Hematopoietic multipotent progenitor cell (in vitro differentiated cells): ENCODE results near the gene NKAPL. TPM values are rescaled to one million over a fixed set of nuclear protein-coding genes. Genes with fewer than 3 reads are reported as not detected.

ENCODE experiments used
- DNase-seq, 3 donors: peaks; one replicate each; pipeline ENCODE4 v3.0.0-alpha.2; 2011 to 2015; ENCODE audit warnings: low read depth in 2 of 3, low spot score in 2 of 3
- total RNA-seq: library from RNA; depleted of rRNA; stranded (reverse); fragments of >200 nt; gene quantifications from one replicate; pipeline ENCODE4 v1.2.3, GENCODE V29; 2012

Gene NKAPL
- 1.1 TPM for total RNA-seq

- peak in 2 of 3 donors; percentile 55 to 78 for DNase-seq
Measured at GRCh38 chr6:28258877-28259777, at the start of gene NKAPL. TSS of gene NKAPL (plus strand) at chr6:28259297. CDS start at chr6:28259372, 75 bp downstream.

- no peak for DNase-seq
Measured at GRCh38 chr6:28209753-28210535, 49.2 kb upstream of the NKAPL start.

- peak in 1 of 3 donors; percentile 29 for DNase-seq
Measured at GRCh38 chr6:28211840-28212509, 47.1 kb upstream of the NKAPL start.

- DNase-seq, result peak in 2 of 3 donors; percentile 44 to 66
Measured at GRCh38 chr6:28212510-28213212, 46.4 kb upstream of the NKAPL start.

DNA sequence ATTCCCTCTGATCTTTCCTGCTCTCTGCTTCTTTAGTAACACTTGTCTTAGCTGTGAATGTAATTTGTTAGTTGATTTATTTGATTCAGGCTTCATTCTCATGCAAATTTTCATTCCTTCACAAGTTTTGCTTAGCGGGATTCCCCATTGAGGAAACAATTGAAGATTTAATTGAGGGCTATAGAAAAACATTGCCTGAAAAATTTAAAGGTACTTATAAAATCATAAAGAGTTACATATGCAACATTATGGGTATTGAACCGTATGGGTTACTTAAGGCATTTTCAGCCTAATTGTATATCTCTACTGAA lies 45.9 kb upstream of the NKAPL start:
- no peak for DNase-seq

- no peak for DNase-seq
Measured at GRCh38 chr6:28215425-28215824, 43.7 kb upstream of the NKAPL start.

GRCh38 chr6:28217890-28218289 lies 41.2 kb upstream of the NKAPL start:
- DNase-seq, result no peak

- peak in 2 of 3 donors; percentile 78 to 87 for DNase-seq
Measured at GRCh38 chr6:28218312-28219248, 40.5 kb upstream of the NKAPL start.

GRCh38 chr6:28220257-28221133 lies 38.6 kb upstream of the NKAPL start:
- DNase-seq, result no peak

- DNase-seq, result no peak
Measured at GRCh38 chr6:28224131-28225055, 34.7 kb upstream of the NKAPL start.

GRCh38 chr6:28225056-28225834 lies 33.9 kb upstream of the NKAPL start, which contains the start of gene ZSCAN9:
TSS of gene ZSCAN9 (plus strand) at chr6:28225275. CDS start at chr6:28227085, 1,810 bp downstream.
- DNase-seq, result peak in 2 of 3 donors; percentile 71 to 75

- no peak for DNase-seq
Measured at GRCh38 chr6:28226460-28226859, 32.6 kb upstream of the NKAPL start.

- no peak for DNase-seq
Measured at GRCh38 chr6:28232785-28233184, 26.3 kb upstream of the NKAPL start.

DNA sequence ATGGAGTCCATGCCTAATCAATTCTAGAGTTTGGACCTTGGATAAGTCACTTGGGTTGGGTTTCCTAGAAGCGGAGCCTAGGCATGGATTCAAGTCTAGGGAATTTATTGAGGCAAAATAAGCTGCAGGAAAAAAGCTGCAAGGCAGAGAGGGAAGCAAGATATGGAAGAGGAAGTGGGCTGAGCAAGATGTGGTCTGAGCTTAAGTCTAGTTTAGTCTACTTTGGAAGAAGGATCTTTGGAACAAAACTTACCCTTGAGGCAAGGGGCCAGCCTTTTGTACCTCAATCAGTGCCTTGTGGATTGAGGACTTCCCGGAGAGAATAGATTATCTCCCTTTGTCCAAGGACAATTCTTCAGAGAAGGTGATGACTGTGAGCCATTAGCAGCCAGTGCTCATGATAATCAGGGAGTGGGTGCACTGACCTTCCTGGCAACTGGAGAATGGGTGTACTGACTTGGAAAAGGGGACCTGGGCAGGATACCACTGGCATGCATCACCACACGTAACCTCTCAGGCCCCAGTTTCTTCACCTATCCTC lies 23.1 kb upstream of the NKAPL start:
- DNase-seq, result no peak

- no peak for DNase-seq
Measured at GRCh38 chr6:28239636-28240035, 19.5 kb upstream of the NKAPL start.

DNA sequence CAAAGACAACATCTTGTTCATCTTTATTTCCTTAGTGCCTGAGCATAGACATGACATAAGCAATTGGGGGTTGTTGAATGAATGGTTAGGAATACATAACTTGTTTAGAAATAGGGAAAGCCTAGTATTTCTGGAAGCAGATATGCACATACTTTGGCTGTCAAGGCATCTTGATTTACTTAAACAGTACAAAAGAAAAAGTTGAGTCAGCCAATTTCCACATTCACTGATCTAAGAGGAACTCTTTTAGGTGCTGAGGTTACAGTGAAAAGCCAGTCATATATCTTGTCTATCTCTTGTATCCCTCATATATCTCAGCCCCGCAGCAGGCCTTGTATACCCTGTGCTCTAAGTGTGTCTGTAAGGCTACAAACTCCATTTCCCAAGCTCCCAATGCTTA lies 18.6 kb upstream of the NKAPL start:
- no peak for DNase-seq
